ENCODE results near the gene EDEM2. TPM values are rescaled to one million over a fixed set of nuclear protein-coding genes. Genes with fewer than 3 reads are reported as not detected.

EDEM2 gene
- polyA plus RNA-seq, 1 donor (not counting 4 experiments of a cell fraction or from before 2014, with no cell fraction given): 15.4 TPM

- no peak overlapping the region for H3K4me2 ChIP-seq (ENCODE audit: control insufficient read depth, extremely low read depth, insufficient read depth, low read depth, low read length)
- no peak overlapping the region for H3K27ac ChIP-seq (ENCODE audit: control insufficient read depth, insufficient read depth, low read length)
- dilution Hi-C loops (cut with MboI; ENCODE audit: extremely low pct_ligation_motif_present, low sequenced_read_pairs): no loop called here
Measured at GRCh38 chr20:35125753-35126152, 21.4 kb downstream of the EDEM2 start.

GRCh38 chr20:35122756-35123405 lies 24.3 kb downstream of the EDEM2 start:
- no peaks in the 10 kb centered on the region for H3K4me1 ChIP-seq (ENCODE audit: control insufficient read depth, extremely low read depth, insufficient read depth, low read length)
- H3K36me3 ChIP-seq (ENCODE audit: control insufficient read depth in 2 of 2, extremely low read depth in 1 of 2, insufficient read depth in 2 of 2, low read length in 2 of 2): peaks cover 21 to 23% of the 10 kb centered on the region in 2 experiments
- no peak overlapping the region for H3K27ac ChIP-seq (ENCODE audit: control insufficient read depth, insufficient read depth, low read length)
- no peak for FAIRE-seq
- dilution Hi-C loops (cut with MboI; ENCODE audit: extremely low pct_ligation_motif_present, low sequenced_read_pairs): no loop called here
- H2AFZ ChIP-seq (ENCODE audit: control insufficient read depth, low read length): no peak overlapping the region
- no peak overlapping the region for H3K4me2 ChIP-seq (ENCODE audit: control insufficient read depth, extremely low read depth, insufficient read depth, low read depth, low read length)
- no peak for TF ChIP-seq CTCF (optimal IDR thresholded peaks at IDR 0.05 in 1 of 3, IDR thresholded peaks at IDR 0.05 in 1 of 3, conservative IDR thresholded peaks at IDR 0.05 in 1 of 3; ENCODE audit: extremely low read depth in 1 of 3, insufficient read depth in 2 of 3, low read length in 3 of 3)
- TF ChIP-seq EZH2 (IDR thresholded peaks at IDR 0.05; ENCODE audit: low read length): no peak
- H3K79me2 ChIP-seq (ENCODE audit: control insufficient read depth, insufficient read depth, low read length): no peaks in the 10 kb centered on the region
- no peak overlapping the region for H3K4me3 ChIP-seq (ENCODE audit: control insufficient read depth in 2 of 3, extremely low read depth in 1 of 3, insufficient read depth in 2 of 3, low read depth in 1 of 3, low read length in 3 of 3)
- no peaks in the 10 kb centered on the region for H3K27me3 ChIP-seq (ENCODE audit: control insufficient read depth, extremely low read depth, insufficient read depth, low read length)
- DNase-seq (ENCODE audit: low read depth, low spot score): no peak
- no peaks in the 10 kb centered on the region for H4K20me1 ChIP-seq (ENCODE audit: control insufficient read depth, extremely low read depth, insufficient read depth, low read length)
- H3K9ac ChIP-seq (ENCODE audit: control insufficient read depth, extremely low read depth, insufficient read depth, low read length): no peak overlapping the region
- no peaks in the 10 kb centered on the region for H3K9me1 ChIP-seq (ENCODE audit: control insufficient read depth, extremely low read depth, insufficient read depth, low read length)
- H3K9me3 ChIP-seq (ENCODE audit: control insufficient read depth, low read depth, low read length): no peaks in the 10 kb centered on the region

More at GRCh38 chr20:35125753-35126152, 21.4 kb downstream of the EDEM2 start:
- Histone ChIP-seq H3K9me3 (ENCODE audit: control insufficient read depth, low read depth, low read length) (no peaks in the 10 kb centered on the region), H3K9ac (ENCODE audit: control insufficient read depth, extremely low read depth, insufficient read depth, low read length) (no peak overlapping the region), H3K36me3 (ENCODE audit: control insufficient read depth in 2 of 2, extremely low read depth in 1 of 2, insufficient read depth in 2 of 2, low read length in 2 of 2) (peaks cover 18 to 20% of the 10 kb centered on the region in 2 experiments), H2AFZ (ENCODE audit: control insufficient read depth, low read length) (no peak overlapping the region), H3K9me1 (ENCODE audit: control insufficient read depth, extremely low read depth, insufficient read depth, low read length) (no peaks in the 10 kb centered on the region), H3K79me2 (ENCODE audit: control insufficient read depth, insufficient read depth, low read length) (no peaks in the 10 kb centered on the region), H3K4me3 (ENCODE audit: control insufficient read depth in 2 of 3, extremely low read depth in 1 of 3, insufficient read depth in 2 of 3, low read depth in 1 of 3, low read length in 3 of 3) (no peak overlapping the region), H3K27me3 (ENCODE audit: control insufficient read depth, extremely low read depth, insufficient read depth, low read length) (no peaks in the 10 kb centered on the region), H4K20me1 (ENCODE audit: control insufficient read depth, extremely low read depth, insufficient read depth, low read length) (no peaks in the 10 kb centered on the region), H3K4me1 (ENCODE audit: control insufficient read depth, extremely low read depth, insufficient read depth, low read length) (peaks cover 2% of the 10 kb centered on the region)
- no peak for TF ChIP-seq CTCF (optimal IDR thresholded peaks at IDR 0.05 in 1 of 3, IDR thresholded peaks at IDR 0.05 in 1 of 3, conservative IDR thresholded peaks at IDR 0.05 in 1 of 3; ENCODE audit: extremely low read depth in 1 of 3, insufficient read depth in 2 of 3, low read length in 3 of 3)
- TF ChIP-seq EZH2 (IDR thresholded peaks at IDR 0.05; ENCODE audit: low read length): no peak
- DNase-seq (ENCODE audit: low read depth, low spot score): no peak
- no peak for FAIRE-seq

Data from keratinocyte (primary cell).